Ectodermal cell (in vitro differentiated cells): ENCODE results near the gene OR2T1.
"Not testable (repeated sequence)": the region's sequence is repeated elsewhere in the genome, so short reads cannot be mapped to it uniquely, and the experiment has no call there.

Experiments used
- H3K27ac ChIP-seq: 2 replicates; pipeline ENCODE4 v1.7.0; 2013; ENCODE audit warnings: mild to moderate bottlenecking, low read depth, low read length; ENCODE audit not compliant: insufficient read depth, poor library complexity, severe bottlenecking
- H3K27me3 ChIP-seq: 2 replicates; pipeline ENCODE4 v1.7.0; 2013; ENCODE audit warnings: mild to moderate bottlenecking, low read length; ENCODE audit not compliant: insufficient read depth, control insufficient read depth, poor library complexity, severe bottlenecking
- H3K36me3 ChIP-seq: one replicate; pipeline ENCODE4 v1.7.0; 2013; ENCODE audit warnings: low read length; ENCODE audit not compliant: control insufficient read depth, insufficient read depth
- H3K4me1 ChIP-seq: one replicate; pipeline ENCODE4 v1.7.0; 2013; ENCODE audit warnings: low read length; ENCODE audit not compliant: control insufficient read depth, insufficient read depth
- H3K4me3 ChIP-seq: 2 replicates; pipeline ENCODE4 v1.7.0; 2013; ENCODE audit warnings: low read depth, low read length, control low read depth; ENCODE audit not compliant: insufficient read depth
- H3K9me3 ChIP-seq: 2 replicates; pipeline ENCODE4 v1.7.0; 2013; ENCODE audit warnings: mild to moderate bottlenecking, low read length, moderate library complexity; ENCODE audit not compliant: control insufficient read depth
- WGBS, 2 experiments: methylation state at CpG; one replicate each; pipeline ENCODE4 v1.1.7; 2013; ENCODE audit warnings: missing lambda C conversion rate in 2 of 2; 5-methylcytosine and 5-hydroxymethylcytosine counted together

Gene OR2T1

GRCh38 chr1:248450466-248451145 lies 47.8 kb downstream of the OR2T1 start:
- no CpG with 5 or more reads among the region's 5 CpGs for WGBS, 2 experiments
- not testable (repeated sequence) for H3K4me3 ChIP-seq, H3K27me3 ChIP-seq, H3K36me3 ChIP-seq, H3K27ac ChIP-seq, H3K4me1 ChIP-seq, H3K9me3 ChIP-seq

GRCh38 chr1:248453619-248454018 lies 50.8 kb downstream of the OR2T1 start:
- not testable (repeated sequence) for H3K27me3 ChIP-seq, H3K9me3 ChIP-seq, H3K4me1 ChIP-seq, H3K27ac ChIP-seq, H3K36me3 ChIP-seq, H3K4me3 ChIP-seq
- 79 to 80% methylated on average over 6 to 7 of the region's 7 CpGs for WGBS, 2 experiments

- H3K36me3 ChIP-seq, H3K9me3 ChIP-seq, H3K4me3 ChIP-seq, H3K4me1 ChIP-seq, H3K27ac ChIP-seq, H3K27me3 ChIP-seq: not testable (repeated sequence)
- no CpG with 5 or more reads among the region's 4 CpGs for WGBS, 2 experiments
These were observed 52.2 kb downstream of the OR2T1 start for GRCh38 chr1:248455045-248455444.

- not testable (repeated sequence) for H3K27me3 ChIP-seq
- no CpG with 5 or more reads among the region's 2 CpGs for WGBS, 2 experiments
These were observed 53.8 kb downstream of the OR2T1 start for GRCh38 chr1:248456635-248457034.

More at GRCh38 chr1:248456635-248457034, 53.8 kb downstream of the OR2T1 start:
- not testable (repeated sequence) for H3K27ac ChIP-seq, H3K4me3 ChIP-seq, H3K36me3 ChIP-seq, H3K9me3 ChIP-seq, H3K4me1 ChIP-seq
